SK-N-SH (cell line): Measurements from ENCODE around the gene DOCK4. TPM values are rescaled to one million over a fixed set of nuclear protein-coding genes. Genes with fewer than 3 reads are reported as not detected.

Experiments used
- CTCF ChIA-PET: fragments of 300-600, 350-600 bp; formaldehyde crosslinking; extraction: SDS; loops from one replicate; lab custom pipeline; 2021; lab: Yijun Ruan, JAX
- POLR2A ChIA-PET: fragments of 350-600 bp; sonication (Branson Sonifier 250); formaldehyde crosslinking; extraction: SDS; loops from one replicate; lab custom pipeline; 2020; ENCODE audit warnings: antibody characterized with exemption, inconsistent platforms; lab: Yijun Ruan, JAX
- DNase-seq: peaks from one replicate; pipeline ENCODE4 v3.0.0; 2012
- H2AFZ ChIP-seq: fragments of 200-600 bp; sonication (generic); 2 replicates; pipeline ENCODE4 v1.8.1; 2016; ENCODE audit warnings: antibody characterized with exemption, mild to moderate bottlenecking, low read depth
- H3F3A ChIP-seq: fragments of 200-600 bp; sonication (generic); replicated peaks from 2 replicates; pipeline ENCODE3; 2016; ENCODE audit warnings: antibody characterized with exemption, mild to moderate bottlenecking; ENCODE audit not compliant: insufficient read depth
- H3K27ac ChIP-seq, 2 experiments: fragments of 200-500 bp in 1 of 2; fragments of 200-600 bp in 1 of 2; sonication (Bioruptor generic) in 1 of 2; sonication (generic), shearing (Covaris generic) in 1 of 2; 2 replicates each; pipeline versions ENCODE4 v1.5.1 to v1.6.1; 2014 to 2016; ENCODE audit warnings: low read depth in 2 of 2, inconsistent platforms in 1 of 2, low read length in 1 of 2, mild to moderate bottlenecking in 1 of 2, mixed read lengths in 1 of 2
- H3K27me3 ChIP-seq: fragments of 200-600 bp; sonication (generic), shearing (Covaris generic); 2 replicates; pipeline ENCODE4 v1.6.1; 2016; ENCODE audit warnings: mixed run types; ENCODE audit not compliant: insufficient read depth
- H3K36me3 ChIP-seq, 2 experiments: fragments of 200-500 bp in 1 of 2; fragments of 200-600 bp in 1 of 2; sonication (Bioruptor generic) in 1 of 2; sonication (generic) in 1 of 2; replicated peaks in 1 of 2; 2 replicates each; pipeline versions ENCODE3 to v1.5.1; 2014 to 2016; ENCODE audit warnings: low read length in 1 of 2, mild to moderate bottlenecking in 1 of 2; ENCODE audit not compliant: insufficient read depth in 2 of 2, control insufficient read depth in 1 of 2
- H3K4me1 ChIP-seq, 2 experiments: fragments of 200-500 bp in 1 of 2; fragments of 200-600 bp in 1 of 2; sonication (Bioruptor generic) in 1 of 2; sonication (generic), shearing (Covaris generic) in 1 of 2; 2 replicates each; pipeline versions ENCODE4 v1.5.1 to v1.6.1; 2014 to 2016; ENCODE audit warnings: low read depth in 1 of 2, low read length in 1 of 2, mixed run types in 1 of 2; ENCODE audit not compliant: insufficient read depth in 2 of 2, control insufficient read depth in 1 of 2
- H3K4me2 ChIP-seq: fragments of 200-600 bp; sonication (generic), shearing (Covaris generic); 2 replicates; pipeline ENCODE4 v1.6.1; 2017; ENCODE audit warnings: mixed run types
- H3K4me3 ChIP-seq, 2 experiments: fragments of 200-500 bp in 1 of 2; fragments of 200-600 bp in 1 of 2; sonication (Bioruptor generic) in 1 of 2; sonication (generic), shearing (Covaris generic) in 1 of 2; 2 replicates each; pipeline versions ENCODE4 v1.5.1 to v1.8.1; 2014 to 2016; ENCODE audit warnings: low read depth in 2 of 2, inconsistent platforms in 1 of 2, low read length in 1 of 2, mild to moderate bottlenecking in 1 of 2, mixed read lengths in 1 of 2, moderate library complexity in 1 of 2
- H3K79me2 ChIP-seq: fragments of 200-600 bp; sonication (generic); 2 replicates; pipeline ENCODE4 v1.8.1; 2017; ENCODE audit warnings: mild to moderate bottlenecking; ENCODE audit not compliant: insufficient read depth
- H3K9ac ChIP-seq: fragments of 200-600 bp; sonication (generic); 2 replicates; pipeline ENCODE4 v1.6.1; 2017; ENCODE audit warnings: mixed run types
- H3K9me2 ChIP-seq: fragments of 200-600 bp; sonication (generic); 2 replicates; pipeline ENCODE4 v1.6.1; 2017; ENCODE audit warnings: mixed run types
- H3K9me3 ChIP-seq: fragments of 200-600 bp; sonication (generic); 2 replicates; pipeline ENCODE4 v1.6.1; 2017; ENCODE audit warnings: mixed run types, mild to moderate bottlenecking, moderate library complexity
- H4K20me1 ChIP-seq: fragments of 200-600 bp; sonication (generic); 2 replicates; pipeline ENCODE4 v1.6.1; 2017; ENCODE audit warnings: mild to moderate bottlenecking, mixed run types; ENCODE audit not compliant: insufficient read depth
- EZH2phosphoT487 ChIP-seq: fragments of 200-600 bp; sonication (generic); IDR thresholded peaks from 2 replicates; pipeline ENCODE4 v1.6.1; 2017; ENCODE audit warnings: low read depth, mixed run types, mild to moderate bottlenecking, antibody characterized with exemption, moderate library complexity, borderline replicate concordance
- FOSL2 ChIP-seq: IDR thresholded peaks from 2 replicates; pipeline ENCODE4 v1.4.0; 2012; ENCODE audit warnings: low read depth, mild to moderate bottlenecking, moderate library complexity, borderline replicate concordance
- FOXJ3 ChIP-seq: sonication (generic); formaldehyde crosslinking; IDR thresholded peaks from 2 replicates; pipeline ENCODE4 v1.5.1; 2020; ENCODE audit warnings: mild to moderate bottlenecking, missing genetic modification reagents
- FOXM1 ChIP-seq: IDR thresholded peaks from 2 replicates; pipeline ENCODE4 v1.4.0; 2012; ENCODE audit warnings: low read depth, mild to moderate bottlenecking
- GABPA ChIP-seq: IDR thresholded peaks from 2 replicates; pipeline ENCODE4 v1.4.0; 2012; ENCODE audit warnings: low read depth, mild to moderate bottlenecking
- GATA2 ChIP-seq: sonication (generic); formaldehyde crosslinking; IDR thresholded peaks from 2 replicates; pipeline ENCODE4 v1.5.0; 2020; ENCODE audit warnings: mild to moderate bottlenecking, missing genetic modification reagents
- JUND ChIP-seq: IDR thresholded peaks from 2 replicates; pipeline ENCODE4 v1.4.0; 2012
- MEF2A ChIP-seq: IDR thresholded peaks from 2 replicates; pipeline ENCODE4 v1.4.0; 2012; ENCODE audit warnings: low read depth, borderline replicate concordance
- NFIC ChIP-seq: IDR thresholded peaks from 2 replicates; pipeline ENCODE4 v1.4.0; 2012; ENCODE audit warnings: borderline replicate concordance
- NRF1 ChIP-seq: IDR thresholded peaks from 2 replicates; pipeline ENCODE4 v1.6.1; 2012; ENCODE audit warnings: low read depth, mild to moderate bottlenecking, low read length
- RAD21 ChIP-seq: IDR thresholded peaks from 2 replicates; pipeline ENCODE4 v1.6.1; 2012; ENCODE audit warnings: mild to moderate bottlenecking, low read length
- RCOR1 ChIP-seq: fragments of 150-350 bp; IDR thresholded peaks from 2 replicates; pipeline ENCODE4 v1.6.1; 2017; ENCODE audit warnings: antibody characterized with exemption, low read length
- RFX5 ChIP-seq: IDR thresholded peaks from 2 replicates; pipeline ENCODE4 v1.6.1; 2012; ENCODE audit warnings: mild to moderate bottlenecking, improper control_type of control experiment, low read length
- RXRA ChIP-seq: IDR thresholded peaks from 2 replicates; pipeline ENCODE4 v1.4.0; 2012; ENCODE audit warnings: low read depth, mild to moderate bottlenecking, borderline replicate concordance
- SIN3A ChIP-seq: IDR thresholded peaks from 2 replicates; pipeline ENCODE4 v1.6.1; 2012; ENCODE audit warnings: low read depth, mild to moderate bottlenecking, low read length, moderate library complexity, borderline replicate concordance
- SMC3 ChIP-seq: IDR thresholded peaks from 2 replicates; pipeline ENCODE4 v1.6.1; 2012; ENCODE audit warnings: low read depth, low read length, improper control_type of control experiment
- TEAD4 ChIP-seq: IDR thresholded peaks from 2 replicates; pipeline ENCODE4 v1.4.0; 2012; ENCODE audit warnings: mild to moderate bottlenecking, borderline replicate concordance; ENCODE audit not compliant: insufficient read depth
- YY1 ChIP-seq: IDR thresholded peaks from 2 replicates; pipeline ENCODE4 v1.4.0; 2012; ENCODE audit warnings: low read depth, mild to moderate bottlenecking
- WGBS: methylation state at CpG from one replicate; pipeline ENCODE4 v1.1.6; 2017; ENCODE audit warnings: low lambda C conversion rate; 5-methylcytosine and 5-hydroxymethylcytosine counted together
- polyA plus RNA-seq, 3 experiments: library from polyadenylated mRNA; depleted of rRNA; stranded (reverse); fragments of >200 nt; gene quantifications; 2 replicates each; pipeline ENCODE4 v1.2.3, GENCODE V29; 2012
- TF ChIP-seq, protein P1 (sequence below): fragments of 150-350 bp; IDR thresholded peaks from 2 replicates; pipeline ENCODE4 v1.6.1; 2017; ENCODE audit warnings: antibody characterized with exemption, low read length, low read depth, borderline replicate concordance
- TF ChIP-seq, protein P2 (sequence below): IDR thresholded peaks from 2 replicates; pipeline ENCODE4 v1.4.0; 2012; ENCODE audit warnings: low read depth
- TF ChIP-seq, protein P3 (sequence below): IDR thresholded peaks from 2 replicates; pipeline ENCODE4 v1.6.1; 2012; ENCODE audit warnings: mild to moderate bottlenecking, low read depth, low read length, moderate library complexity
- TF ChIP-seq, protein P4 (sequence below): fragments of 150-350 bp; IDR thresholded peaks from 2 replicates; pipeline ENCODE4 v1.6.1; 2016; ENCODE audit warnings: mild to moderate bottlenecking, low read depth, low read length

The DOCK4 gene
- polyA plus RNA-seq, 1 of the 3 experiments (the other 2 are of a cell fraction): 8.5 TPM

DNA sequence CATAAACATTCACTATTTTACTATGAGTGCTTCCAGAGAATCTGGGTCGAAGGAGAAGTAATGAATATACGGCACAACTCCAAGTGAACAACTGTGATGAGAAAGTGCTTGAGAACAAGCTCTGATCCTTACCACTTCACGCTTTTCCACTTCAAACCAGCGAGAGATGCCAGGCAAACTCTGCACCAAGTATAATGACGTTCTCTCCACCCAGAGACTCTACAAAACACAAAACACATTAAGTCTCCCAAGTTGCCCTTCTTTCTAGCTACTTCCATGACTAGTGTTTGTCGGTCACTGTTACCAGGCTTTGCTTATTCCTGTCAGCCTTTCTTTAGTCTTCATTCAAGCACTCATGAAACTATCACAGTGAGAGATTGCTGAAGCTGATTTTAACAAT lies 450.8 kb downstream of the DOCK4 start:
- H3K27ac ChIP-seq: no peak overlapping the region
- WGBS: 97% methylated on average over 6 of the region's 6 CpGs
- ChIA-PET CTCF (interaction anchor here (3.8 to 9.0 kb wide), 3 partner anchors 7 to 100 kb away, joined by 73 to 129 read pairs (median 86); no protein-coding TSS in a partner anchor), POLR2A (no interaction called here)
- H3K4me2 ChIP-seq: no peak overlapping the region
- no peak overlapping the region for H2AFZ ChIP-seq
- DNase-seq: no peak
- H3K9me3 ChIP-seq: no peaks in the 10 kb centered on the region
- H3K79me2 ChIP-seq: no peaks in the 10 kb centered on the region
- peaks cover 0 to 10% of the 10 kb centered on the region in 2 experiments; a peak in 2 of 4 replicates for H3K4me1 ChIP-seq
- H3K36me3 ChIP-seq: peaks cover 7 to 27% of the 10 kb centered on the region in 2 experiments
- no peaks in the 10 kb centered on the region for H3F3A ChIP-seq
- H3K27me3 ChIP-seq: no peaks in the 10 kb centered on the region
- TF ChIP-seq, protein P1, sequence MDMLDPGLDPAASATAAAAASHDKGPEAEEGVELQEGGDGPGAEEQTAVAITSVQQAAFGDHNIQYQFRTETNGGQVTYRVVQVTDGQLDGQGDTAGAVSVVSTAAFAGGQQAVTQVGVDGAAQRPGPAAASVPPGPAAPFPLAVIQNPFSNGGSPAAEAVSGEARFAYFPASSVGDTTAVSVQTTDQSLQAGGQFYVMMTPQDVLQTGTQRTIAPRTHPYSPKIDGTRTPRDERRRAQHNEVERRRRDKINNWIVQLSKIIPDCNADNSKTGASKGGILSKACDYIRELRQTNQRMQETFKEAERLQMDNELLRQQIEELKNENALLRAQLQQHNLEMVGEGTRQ: no peak
- TF ChIP-seq FOSL2 (no peak), EZH2phosphoT487 (no peak), MEF2A (no peak), SIN3A (no peak), RXRA (no peak), NRF1 (no peak), RCOR1 (no peak), GABPA (no peak), SMC3 (no peak)
- TF ChIP-seq, protein P2, sequence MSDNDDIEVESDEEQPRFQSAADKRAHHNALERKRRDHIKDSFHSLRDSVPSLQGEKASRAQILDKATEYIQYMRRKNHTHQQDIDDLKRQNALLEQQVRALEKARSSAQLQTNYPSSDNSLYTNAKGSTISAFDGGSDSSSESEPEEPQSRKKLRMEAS: no peak
- TF ChIP-seq, protein P3, sequence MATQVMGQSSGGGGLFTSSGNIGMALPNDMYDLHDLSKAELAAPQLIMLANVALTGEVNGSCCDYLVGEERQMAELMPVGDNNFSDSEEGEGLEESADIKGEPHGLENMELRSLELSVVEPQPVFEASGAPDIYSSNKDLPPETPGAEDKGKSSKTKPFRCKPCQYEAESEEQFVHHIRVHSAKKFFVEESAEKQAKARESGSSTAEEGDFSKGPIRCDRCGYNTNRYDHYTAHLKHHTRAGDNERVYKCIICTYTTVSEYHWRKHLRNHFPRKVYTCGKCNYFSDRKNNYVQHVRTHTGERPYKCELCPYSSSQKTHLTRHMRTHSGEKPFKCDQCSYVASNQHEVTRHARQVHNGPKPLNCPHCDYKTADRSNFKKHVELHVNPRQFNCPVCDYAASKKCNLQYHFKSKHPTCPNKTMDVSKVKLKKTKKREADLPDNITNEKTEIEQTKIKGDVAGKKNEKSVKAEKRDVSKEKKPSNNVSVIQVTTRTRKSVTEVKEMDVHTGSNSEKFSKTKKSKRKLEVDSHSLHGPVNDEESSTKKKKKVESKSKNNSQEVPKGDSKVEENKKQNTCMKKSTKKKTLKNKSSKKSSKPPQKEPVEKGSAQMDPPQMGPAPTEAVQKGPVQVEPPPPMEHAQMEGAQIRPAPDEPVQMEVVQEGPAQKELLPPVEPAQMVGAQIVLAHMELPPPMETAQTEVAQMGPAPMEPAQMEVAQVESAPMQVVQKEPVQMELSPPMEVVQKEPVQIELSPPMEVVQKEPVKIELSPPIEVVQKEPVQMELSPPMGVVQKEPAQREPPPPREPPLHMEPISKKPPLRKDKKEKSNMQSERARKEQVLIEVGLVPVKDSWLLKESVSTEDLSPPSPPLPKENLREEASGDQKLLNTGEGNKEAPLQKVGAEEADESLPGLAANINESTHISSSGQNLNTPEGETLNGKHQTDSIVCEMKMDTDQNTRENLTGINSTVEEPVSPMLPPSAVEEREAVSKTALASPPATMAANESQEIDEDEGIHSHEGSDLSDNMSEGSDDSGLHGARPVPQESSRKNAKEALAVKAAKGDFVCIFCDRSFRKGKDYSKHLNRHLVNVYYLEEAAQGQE: no peak
- no peaks in the 10 kb centered on the region for H4K20me1 ChIP-seq
- no peak overlapping the region for H3K9ac ChIP-seq
- no peaks in the 10 kb centered on the region for H3K9me2 ChIP-seq
- no peak overlapping the region for H3K4me3 ChIP-seq

DNA sequence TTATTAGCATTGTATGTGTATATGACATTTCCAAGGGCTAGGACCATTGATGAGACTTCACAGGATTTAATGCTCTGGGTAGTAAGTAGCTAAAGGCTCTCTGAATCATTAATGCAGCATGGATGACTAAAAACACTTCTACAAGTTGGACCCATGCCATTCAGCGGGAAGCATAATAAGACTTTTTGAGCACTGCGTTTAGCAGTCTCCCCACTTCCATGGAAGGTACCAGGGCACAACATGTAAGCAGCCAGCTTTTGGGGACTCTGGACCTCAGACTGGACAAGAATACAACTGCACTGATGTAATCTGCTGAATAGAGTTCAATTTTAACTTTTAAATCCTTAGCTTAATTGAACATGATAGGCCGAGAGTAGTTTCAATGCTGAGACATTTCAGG lies 452.2 kb downstream of the DOCK4 start:
- DNase-seq: no peak
- Histone ChIP-seq H4K20me1 (no peaks in the 10 kb centered on the region), H3K9me2 (no peaks in the 10 kb centered on the region), H3K79me2 (no peaks in the 10 kb centered on the region), H3K4me1 (peaks cover 0 to 10% of the 10 kb centered on the region in 2 experiments; a peak in 2 of 4 replicates), H3K36me3 (peaks cover 7 to 22% of the 10 kb centered on the region in 2 experiments), H3K4me3 (no peak overlapping the region), H3K27ac (peak overlapping the region in 1 of 2 experiments; percentile 50; a peak in 2 of 4 replicates), H3K4me2 (no peak overlapping the region), H3F3A (no peaks in the 10 kb centered on the region), H2AFZ (no peak overlapping the region), H3K27me3 (no peaks in the 10 kb centered on the region), H3K9ac (no peak overlapping the region), H3K9me3 (no peaks in the 10 kb centered on the region)
- ChIA-PET CTCF (interaction anchor here (0.7 to 9.0 kb wide), 14 partner anchors 8 to 743 kb away, joined by 3 to 129 read pairs (median 11); partner anchors contain the start of gene DOCK4), POLR2A (interaction anchor here (1.4 kb wide), 1 partner anchor 697 kb away, joined by 6 read pairs; the partner anchor contains the start of gene IFRD1)
- 78% methylated on average over 3 of the region's 3 CpGs for WGBS
- TF ChIP-seq RAD21: no peak
- TF ChIP-seq NFIC: peak; percentile 31; the same call in 1 of the 2 replicates
- no peak for TF ChIP-seq NRF1
- no peak for TF ChIP-seq FOXJ3 (CRISPR knock-in tag)
- TF ChIP-seq YY1: no peak
- TF ChIP-seq FOXM1: no peak
- peak; percentile 9; the same call in 1 of the 2 replicates for TF ChIP-seq FOSL2
- TF ChIP-seq, protein P4, sequence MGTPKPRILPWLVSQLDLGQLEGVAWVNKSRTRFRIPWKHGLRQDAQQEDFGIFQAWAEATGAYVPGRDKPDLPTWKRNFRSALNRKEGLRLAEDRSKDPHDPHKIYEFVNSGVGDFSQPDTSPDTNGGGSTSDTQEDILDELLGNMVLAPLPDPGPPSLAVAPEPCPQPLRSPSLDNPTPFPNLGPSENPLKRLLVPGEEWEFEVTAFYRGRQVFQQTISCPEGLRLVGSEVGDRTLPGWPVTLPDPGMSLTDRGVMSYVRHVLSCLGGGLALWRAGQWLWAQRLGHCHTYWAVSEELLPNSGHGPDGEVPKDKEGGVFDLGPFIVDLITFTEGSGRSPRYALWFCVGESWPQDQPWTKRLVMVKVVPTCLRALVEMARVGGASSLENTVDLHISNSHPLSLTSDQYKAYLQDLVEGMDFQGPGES: no peak
- TF ChIP-seq TEAD4: no peak
- TF ChIP-seq RFX5: no peak
- TF ChIP-seq JUND: no peak
- no peak for TF ChIP-seq GATA2 (CRISPR knock-in tag)
- TF ChIP-seq, protein P1: no peak
